ENCODE data around the gene UBE2J2.

GRCh38 chr1:1222575-1223225 is 51.0 kb downstream of the UBE2J2 start:
- no peak for TF ChIP-seq POLR2AphosphoS5 (IDR thresholded peaks at IDR 0.05)
- no peak for TF ChIP-seq POLR2A (IDR thresholded peaks at IDR 0.05)

All from suprapubic skin (tissue), 4 donors.